Body of pancreas (tissue), 4 donors: ENCODE data around the gene BLM. TPM values are rescaled to one million over a fixed set of nuclear protein-coding genes. Genes with fewer than 3 reads are reported as not detected.

Source experiments
- ATAC-seq: fragments of 150-250 bp; one replicate; pipeline ENCODE4 v1.9.1; 2016
- DNase-seq, 4 donors: peaks; one replicate each; pipeline ENCODE4 v3.0.0-alpha.2; 2019
- H3K27ac ChIP-seq, 4 donors: fragments of 200-600 bp; sonication (generic); 1 replicate in 3 of 4; 2 replicates in 1 of 4; pipeline versions ENCODE4 v1.5.1 to v1.6.1; 2016 to 2019; ENCODE audit warnings: mild to moderate bottlenecking in 1 of 4, mixed read lengths in 1 of 4, moderate library complexity in 1 of 4
- H3K27me3 ChIP-seq, 2 donors: fragments of 200-600 bp; sonication (generic); one replicate each; pipeline ENCODE4 v1.6.0; 2016; ENCODE audit warnings: mild to moderate bottlenecking in 1 of 2
- H3K36me3 ChIP-seq, 2 donors: fragments of 200-600 bp; sonication (generic); replicated peaks in 1 of 2; 2 replicates each; pipeline ENCODE4 v1.5.1; 2016; ENCODE audit warnings: low read depth in 2 of 2; ENCODE audit not compliant: insufficient read depth in 1 of 2
- H3K4me1 ChIP-seq: fragments of 200-600 bp; sonication (generic); one replicate; pipeline ENCODE4 v1.6.0; 2016
- H3K4me3 ChIP-seq, 2 donors: fragments of 200-600 bp; sonication (generic); 1 replicate in 1 of 2; 2 replicates in 1 of 2; pipeline ENCODE4 v1.5.1; 2016 to 2019
- H3K9me3 ChIP-seq, 3 donors: fragments of 200-600 bp; sonication (generic); 1 replicate in 2 of 3; 2 replicates in 1 of 3; pipeline ENCODE4 v1.5.1; 2016
- POLR2A ChIP-seq, 3 donors: fragments of 450-650 bp; IDR thresholded peaks; one replicate each; pipeline ENCODE4 v1.6.1; 2016; ENCODE audit warnings: antibody characterized with exemption in 3 of 3, mild to moderate bottlenecking in 2 of 3
- WGBS, 2 donors: methylation state at CpG; one replicate each; pipeline ENCODE4 v1.1.5; 2017; 5-methylcytosine and 5-hydroxymethylcytosine counted together
- intact Hi-C: fragments of 100-400 bp; cut with DNase I; formaldehyde crosslinking; loops from one replicate; pipeline ENCODE4 v1.15.1; 2023
- total RNA-seq, 2 donors: library from RNA; depleted of rRNA; stranded (reverse); fragments of >200 nt; gene quantifications; one replicate each; pipeline ENCODE4 v1.1.0, GENCODE V29; 2016
- TF ChIP-seq, protein P1 (sequence below), 7 experiments: fragments of 450-650 bp in 4 of 7; fragments of 200-600 bp in 3 of 7; sonication (generic) in 3 of 7; IDR thresholded peaks; one replicate each; pipeline ENCODE4 v1.5.1; 2016 to 2019; ENCODE audit warnings: antibody characterized with exemption in 7 of 7

BLM gene
- total RNA-seq, 2 donors from 2014 or later, result 0.26 to 1.3 TPM

DNA sequence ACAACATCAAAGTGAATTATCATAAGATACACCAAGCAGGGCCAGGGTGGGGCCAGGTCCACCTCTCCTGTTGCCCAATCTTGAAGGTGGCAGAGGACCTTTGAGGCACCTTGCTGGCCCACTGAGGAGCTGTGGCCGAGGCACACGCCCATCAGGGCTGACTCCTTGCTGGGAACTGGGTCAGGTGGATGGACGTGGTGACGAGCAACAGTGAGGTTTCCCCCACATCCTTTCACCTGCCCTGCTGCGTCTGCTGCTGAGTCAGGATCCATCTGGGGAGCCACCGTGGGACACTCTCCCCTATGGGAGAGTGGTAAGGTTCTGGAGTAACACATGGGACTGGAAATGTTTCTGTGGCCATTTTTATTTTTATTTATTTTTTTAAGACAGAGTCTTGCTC is 134.0 kb downstream of the BLM start:
- no peaks in the 10 kb centered on the region for H3K36me3 ChIP-seq
- TF ChIP-seq POLR2A (IDR thresholded peaks at IDR 0.05), result no peak
- TF ChIP-seq, protein P1, sequence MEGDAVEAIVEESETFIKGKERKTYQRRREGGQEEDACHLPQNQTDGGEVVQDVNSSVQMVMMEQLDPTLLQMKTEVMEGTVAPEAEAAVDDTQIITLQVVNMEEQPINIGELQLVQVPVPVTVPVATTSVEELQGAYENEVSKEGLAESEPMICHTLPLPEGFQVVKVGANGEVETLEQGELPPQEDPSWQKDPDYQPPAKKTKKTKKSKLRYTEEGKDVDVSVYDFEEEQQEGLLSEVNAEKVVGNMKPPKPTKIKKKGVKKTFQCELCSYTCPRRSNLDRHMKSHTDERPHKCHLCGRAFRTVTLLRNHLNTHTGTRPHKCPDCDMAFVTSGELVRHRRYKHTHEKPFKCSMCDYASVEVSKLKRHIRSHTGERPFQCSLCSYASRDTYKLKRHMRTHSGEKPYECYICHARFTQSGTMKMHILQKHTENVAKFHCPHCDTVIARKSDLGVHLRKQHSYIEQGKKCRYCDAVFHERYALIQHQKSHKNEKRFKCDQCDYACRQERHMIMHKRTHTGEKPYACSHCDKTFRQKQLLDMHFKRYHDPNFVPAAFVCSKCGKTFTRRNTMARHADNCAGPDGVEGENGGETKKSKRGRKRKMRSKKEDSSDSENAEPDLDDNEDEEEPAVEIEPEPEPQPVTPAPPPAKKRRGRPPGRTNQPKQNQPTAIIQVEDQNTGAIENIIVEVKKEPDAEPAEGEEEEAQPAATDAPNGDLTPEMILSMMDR (IDR thresholded peaks at IDR 0.05), result no peak
- ATAC-seq (no peak), DNase-seq (no peak)
- 80 to 89% methylated on average over 5 to 6 of the region's 6 CpGs for WGBS, 2 donors
- intact Hi-C loops, result no loop called here
- no peaks in the 10 kb centered on the region for H3K4me1 ChIP-seq
- H3K4me3 ChIP-seq, result no peak overlapping the region
- H3K9me3 ChIP-seq, result no peaks in the 10 kb centered on the region
- H3K27me3 ChIP-seq, result no peaks in the 10 kb centered on the region
- H3K27ac ChIP-seq, result no peak overlapping the region

DNA sequence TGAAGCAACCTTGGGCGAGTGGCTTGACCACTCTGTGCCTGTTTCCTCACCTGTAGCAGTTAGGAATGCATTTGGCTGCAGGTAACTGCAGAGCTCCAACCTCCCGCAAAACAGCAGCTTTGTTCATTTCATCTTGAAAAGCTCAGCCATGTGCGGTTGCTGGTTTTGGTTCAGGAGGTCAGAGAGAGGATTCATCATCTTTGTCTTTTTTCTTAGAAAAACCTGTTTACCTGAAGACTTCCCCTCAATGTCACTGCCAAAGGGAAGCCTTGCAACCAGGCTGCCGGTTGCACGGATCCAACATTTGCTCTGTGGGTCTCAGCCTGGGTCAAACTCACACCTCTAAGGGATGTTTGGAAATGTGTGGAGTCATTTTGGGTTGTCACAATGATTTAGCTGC is 134.8 kb downstream of the BLM start:
- Histone ChIP-seq H3K4me3 (no peak overlapping the region), H3K36me3 (no peaks in the 10 kb centered on the region), H3K27me3 (no peaks in the 10 kb centered on the region), H3K27ac (no peak overlapping the region), H3K9me3 (no peaks in the 10 kb centered on the region), H3K4me1 (no peaks in the 10 kb centered on the region)
- no peak for DNase-seq
- TF ChIP-seq POLR2A (IDR thresholded peaks at IDR 0.05), result no peak
- TF ChIP-seq, protein P1 (IDR thresholded peaks at IDR 0.05), result no peak
- 89 to 93% methylated on average over 5 of the region's 5 CpGs for WGBS, 2 donors
- intact Hi-C loops, result no loop called here
- ATAC-seq, result no peak

DNA sequence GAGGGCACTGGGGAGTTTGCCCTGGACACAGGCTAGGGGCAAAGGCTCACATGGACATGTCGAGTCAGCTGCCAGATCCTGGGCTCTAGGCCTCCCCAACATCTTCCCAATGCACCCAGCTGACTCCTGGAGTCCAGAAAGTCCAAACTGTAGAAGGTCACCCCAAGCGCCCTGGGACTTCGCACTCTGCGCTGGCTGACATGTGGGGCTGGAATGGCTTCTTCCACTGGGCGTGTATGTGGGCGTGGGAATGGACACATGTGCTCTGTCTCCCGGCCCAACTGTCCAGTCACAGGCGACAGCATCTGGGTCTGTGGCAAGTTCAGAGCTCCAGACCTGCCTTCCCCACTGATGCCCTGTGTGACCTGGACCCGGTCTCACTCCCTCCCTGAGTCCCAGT is 138.0 kb downstream of the BLM start:
- TF ChIP-seq, protein P1 (IDR thresholded peaks at IDR 0.05), result no peak
- TF ChIP-seq POLR2A (IDR thresholded peaks at IDR 0.05), result no peak
- Histone ChIP-seq H3K27me3 (no peaks in the 10 kb centered on the region), H3K36me3 (no peaks in the 10 kb centered on the region), H3K9me3 (no peaks in the 10 kb centered on the region), H3K4me1 (peaks cover 10% of the 10 kb centered on the region), H3K27ac (no peak overlapping the region), H3K4me3 (no peak overlapping the region)
- 36 to 43% methylated on average over 4 to 9 of the region's 9 CpGs for WGBS, 2 donors
- intact Hi-C loops, result no loop called here
- peak in 3 of 4 donors; percentile 47 to 64 (median 57) for DNase-seq
- ATAC-seq, result no peak

DNA sequence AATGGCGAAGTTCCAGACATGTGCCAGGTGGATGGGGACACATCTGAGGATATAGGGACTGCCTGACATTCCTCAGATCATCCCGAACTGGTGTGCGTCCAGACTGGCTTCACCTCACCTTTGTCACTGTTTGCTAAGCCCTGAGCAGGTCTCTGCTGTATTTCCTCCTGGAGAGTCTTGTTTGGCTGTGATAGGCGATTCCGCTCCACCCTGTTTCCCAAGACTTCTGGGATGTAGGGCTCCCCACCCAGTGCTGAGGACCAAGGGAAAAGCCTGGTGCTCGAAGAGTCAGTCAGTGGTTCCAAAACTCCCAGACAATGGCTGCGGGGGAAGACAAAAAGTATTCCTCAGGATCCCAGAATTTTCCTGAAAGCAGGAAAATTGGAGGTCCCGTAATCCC is 140.2 kb downstream of the BLM start:
- 81 to 94% methylated on average over 8 of the region's 8 CpGs for WGBS, 2 donors
- no peak for ATAC-seq

More for the DNA sequence above, 140.2 kb downstream of the BLM start:
- no peak for DNase-seq
- Histone ChIP-seq H3K27me3 (no peaks in the 10 kb centered on the region), H3K9me3 (no peaks in the 10 kb centered on the region), H3K27ac (no peak overlapping the region), H3K4me3 (no peak overlapping the region), H3K36me3 (no peaks in the 10 kb centered on the region), H3K4me1 (peaks cover 28% of the 10 kb centered on the region)
- intact Hi-C loops, result no loop called here
- TF ChIP-seq, protein P1 (IDR thresholded peaks at IDR 0.05), result no peak
- no peak for TF ChIP-seq POLR2A (IDR thresholded peaks at IDR 0.05)
